Vagina (tissue), 2 donors: ENCODE results near the gene GDAP2.

Experiments used
- POLR2A ChIP-seq, 2 donors: fragments of 450-650 bp; IDR thresholded peaks; one replicate each; pipeline ENCODE4 v1.6.1; 2017; ENCODE audit warnings: antibody characterized with exemption in 2 of 2, mild to moderate bottlenecking in 2 of 2, moderate library complexity in 2 of 2
- POLR2AphosphoS5 ChIP-seq, 2 donors: sonication (generic); formaldehyde crosslinking; IDR thresholded peaks; one replicate each; pipeline ENCODE4 v1.9.0; 2017; ENCODE audit warnings: antibody characterized with exemption in 2 of 2, mild to moderate bottlenecking in 2 of 2, low read depth in 1 of 2; ENCODE audit not compliant: insufficient read depth in 1 of 2
- TF ChIP-seq, protein P1 (sequence below), 3 experiments: fragments of 450-650 bp in 2 of 3; fragments of 200-600 bp in 1 of 3; sonication (generic) in 1 of 3; IDR thresholded peaks; one replicate each; pipeline ENCODE4 v1.5.1; 2017 to 2019; ENCODE audit warnings: antibody characterized with exemption in 3 of 3, mild to moderate bottlenecking in 2 of 3, moderate library complexity in 2 of 3

DNA sequence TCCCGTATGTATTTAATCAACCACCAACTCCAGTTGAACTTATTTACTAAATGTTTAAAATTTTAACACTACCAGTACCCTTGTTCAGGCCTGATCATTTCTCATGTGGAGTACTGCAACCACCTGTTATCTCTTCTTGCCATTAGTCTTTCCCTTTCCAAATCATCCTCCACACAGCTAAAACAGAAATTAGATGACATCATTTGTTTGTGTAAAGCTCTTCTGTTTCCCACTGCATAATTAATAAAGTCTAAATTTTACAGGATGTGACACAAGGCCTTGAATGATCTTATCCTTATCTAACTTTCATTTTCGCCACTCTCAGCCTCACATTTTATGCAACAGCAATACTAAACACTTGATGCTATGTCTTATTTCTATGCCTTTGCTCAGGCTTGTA lies 24.4 kb downstream of the GDAP2 start:
- TF ChIP-seq POLR2A (IDR thresholded peaks at IDR 0.05) (no peak), POLR2AphosphoS5 (IDR thresholded peaks at IDR 0.05; ENCODE audit: insufficient read depth in 1 of 2, low read depth in 1 of 2) (no peak)
- TF ChIP-seq, protein P1, sequence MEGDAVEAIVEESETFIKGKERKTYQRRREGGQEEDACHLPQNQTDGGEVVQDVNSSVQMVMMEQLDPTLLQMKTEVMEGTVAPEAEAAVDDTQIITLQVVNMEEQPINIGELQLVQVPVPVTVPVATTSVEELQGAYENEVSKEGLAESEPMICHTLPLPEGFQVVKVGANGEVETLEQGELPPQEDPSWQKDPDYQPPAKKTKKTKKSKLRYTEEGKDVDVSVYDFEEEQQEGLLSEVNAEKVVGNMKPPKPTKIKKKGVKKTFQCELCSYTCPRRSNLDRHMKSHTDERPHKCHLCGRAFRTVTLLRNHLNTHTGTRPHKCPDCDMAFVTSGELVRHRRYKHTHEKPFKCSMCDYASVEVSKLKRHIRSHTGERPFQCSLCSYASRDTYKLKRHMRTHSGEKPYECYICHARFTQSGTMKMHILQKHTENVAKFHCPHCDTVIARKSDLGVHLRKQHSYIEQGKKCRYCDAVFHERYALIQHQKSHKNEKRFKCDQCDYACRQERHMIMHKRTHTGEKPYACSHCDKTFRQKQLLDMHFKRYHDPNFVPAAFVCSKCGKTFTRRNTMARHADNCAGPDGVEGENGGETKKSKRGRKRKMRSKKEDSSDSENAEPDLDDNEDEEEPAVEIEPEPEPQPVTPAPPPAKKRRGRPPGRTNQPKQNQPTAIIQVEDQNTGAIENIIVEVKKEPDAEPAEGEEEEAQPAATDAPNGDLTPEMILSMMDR (IDR thresholded peaks at IDR 0.05) = no peak
